ENCODE results near the gene TEX29. TPM values are rescaled to one million over a fixed set of nuclear protein-coding genes. Genes with fewer than 3 reads are reported as not detected.

TEX29 gene
- total RNA-seq, 4 donors from 2014 or later: not detected

DNA sequence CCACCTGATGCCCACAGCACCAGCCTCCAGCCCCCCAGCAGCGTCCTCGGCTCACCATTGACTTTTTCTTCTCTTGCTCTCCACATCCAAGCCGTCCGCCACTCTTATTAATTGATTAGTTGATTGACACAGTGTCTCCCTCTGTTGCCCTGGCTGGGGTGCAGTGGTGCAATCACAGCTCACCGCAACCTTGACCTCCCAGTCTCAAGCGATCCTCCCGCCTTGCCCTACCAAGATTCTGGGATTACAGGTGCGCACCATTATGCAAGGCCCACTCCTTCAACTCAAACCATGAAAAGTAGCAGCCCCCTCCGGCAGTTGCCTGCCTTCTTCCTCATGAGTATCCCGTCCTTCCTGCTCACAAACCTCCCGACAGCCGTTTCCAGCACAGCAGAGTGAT, 921 bp upstream of the TEX29 start:
- TF ChIP-seq POLR2A (IDR thresholded peaks at IDR 0.05): no peak
- TF ChIP-seq, protein P1, sequence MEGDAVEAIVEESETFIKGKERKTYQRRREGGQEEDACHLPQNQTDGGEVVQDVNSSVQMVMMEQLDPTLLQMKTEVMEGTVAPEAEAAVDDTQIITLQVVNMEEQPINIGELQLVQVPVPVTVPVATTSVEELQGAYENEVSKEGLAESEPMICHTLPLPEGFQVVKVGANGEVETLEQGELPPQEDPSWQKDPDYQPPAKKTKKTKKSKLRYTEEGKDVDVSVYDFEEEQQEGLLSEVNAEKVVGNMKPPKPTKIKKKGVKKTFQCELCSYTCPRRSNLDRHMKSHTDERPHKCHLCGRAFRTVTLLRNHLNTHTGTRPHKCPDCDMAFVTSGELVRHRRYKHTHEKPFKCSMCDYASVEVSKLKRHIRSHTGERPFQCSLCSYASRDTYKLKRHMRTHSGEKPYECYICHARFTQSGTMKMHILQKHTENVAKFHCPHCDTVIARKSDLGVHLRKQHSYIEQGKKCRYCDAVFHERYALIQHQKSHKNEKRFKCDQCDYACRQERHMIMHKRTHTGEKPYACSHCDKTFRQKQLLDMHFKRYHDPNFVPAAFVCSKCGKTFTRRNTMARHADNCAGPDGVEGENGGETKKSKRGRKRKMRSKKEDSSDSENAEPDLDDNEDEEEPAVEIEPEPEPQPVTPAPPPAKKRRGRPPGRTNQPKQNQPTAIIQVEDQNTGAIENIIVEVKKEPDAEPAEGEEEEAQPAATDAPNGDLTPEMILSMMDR (IDR thresholded peaks at IDR 0.05): no peak
- 92 to 94% methylated on average over 12 of the region's 12 CpGs for WGBS, 2 donors
- DNase-seq (ENCODE audit: low spot score in 2 of 2): no peak
- H3K4me3 ChIP-seq (ENCODE audit: low read depth, poor library complexity, severe bottlenecking): no peak overlapping the region
- intact Hi-C loops (cut with DNase I; ENCODE audit: low total_unique reads): no loop called here

GRCh38 chr13:111322001-111322915, 1.8 kb downstream of the TEX29 start:
- intact Hi-C loops (cut with DNase I; ENCODE audit: low total_unique reads): no loop called here
- no peak for TF ChIP-seq POLR2A (IDR thresholded peaks at IDR 0.05)
- no peak overlapping the region for H3K4me3 ChIP-seq (ENCODE audit: low read depth, poor library complexity, severe bottlenecking)
- 90% methylated on average over 18 of the region's 19 CpGs for WGBS, 2 donors
- peak in 1 of 2 donors; percentile 58 for DNase-seq (ENCODE audit: low spot score in 2 of 2)

GRCh38 chr13:111322916-111323331, 2.5 kb downstream of the TEX29 start:
- TF ChIP-seq, protein P1 (IDR thresholded peaks at IDR 0.05): no peak
- TF ChIP-seq POLR2A (IDR thresholded peaks at IDR 0.05): no peak
- intact Hi-C loops (cut with DNase I; ENCODE audit: low total_unique reads): no loop called here
- no peak overlapping the region for H3K4me3 ChIP-seq (ENCODE audit: low read depth, poor library complexity, severe bottlenecking)
- DNase-seq (ENCODE audit: low spot score in 2 of 2): peak in 1 of 2 donors; percentile 68
- 77 to 79% methylated on average over 7 of the region's 7 CpGs for WGBS, 2 donors

- peak in 1 of 2 donors; percentile 71 for DNase-seq (ENCODE audit: low spot score in 2 of 2)
- 77 to 78% methylated on average over 13 to 14 of the region's 14 CpGs for WGBS, 2 donors
- H3K4me3 ChIP-seq (ENCODE audit: low read depth, poor library complexity, severe bottlenecking): no peak overlapping the region
- TF ChIP-seq, protein P1 (IDR thresholded peaks at IDR 0.05): no peak
- TF ChIP-seq POLR2A (IDR thresholded peaks at IDR 0.05): no peak
- intact Hi-C loops (cut with DNase I; ENCODE audit: low total_unique reads): no loop called here
These were observed 3.1 kb downstream of the TEX29 start for GRCh38 chr13:111323549-111323948.

DNA sequence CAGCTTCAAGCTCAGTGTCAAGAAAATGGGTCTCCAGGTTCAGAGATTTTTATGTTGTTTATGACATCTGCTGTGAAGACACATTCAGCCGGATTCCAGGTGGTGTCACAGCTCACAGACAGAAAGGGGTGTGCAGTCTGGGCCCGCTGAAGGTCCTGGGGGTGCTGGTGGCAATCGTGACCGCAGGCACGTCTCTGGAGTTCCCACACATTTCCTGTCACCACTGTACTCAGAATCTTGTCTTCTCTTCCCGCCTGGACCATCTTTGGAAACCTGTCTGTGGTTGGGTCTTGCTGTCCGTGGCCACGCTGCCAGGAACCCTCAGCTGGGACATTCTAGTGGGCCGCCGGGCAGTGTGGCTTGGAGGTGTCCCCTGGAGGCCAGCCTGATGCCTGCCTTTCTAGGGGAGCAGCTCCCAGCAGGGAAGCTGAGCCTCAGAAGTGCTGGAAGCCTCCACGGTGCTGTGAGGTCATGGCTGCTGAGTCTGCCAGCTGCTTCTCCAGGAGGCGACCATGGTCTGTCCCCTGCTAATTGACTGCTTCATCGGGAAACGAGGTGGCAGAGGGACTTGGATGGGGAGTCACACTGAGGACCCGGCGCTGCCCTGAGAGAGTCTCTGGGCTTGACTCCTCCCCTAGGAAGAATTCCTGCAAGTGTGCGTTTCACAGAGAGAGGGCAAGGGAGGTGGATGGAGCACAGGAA, 3.7 kb downstream of the TEX29 start:
- H3K4me3 ChIP-seq (ENCODE audit: low read depth, poor library complexity, severe bottlenecking): no peak overlapping the region
- DNase-seq (ENCODE audit: low spot score in 2 of 2): peak in 1 of 2 donors; percentile 80
- TF ChIP-seq POLR2A (IDR thresholded peaks at IDR 0.05): no peak
- TF ChIP-seq, protein P1 (IDR thresholded peaks at IDR 0.05): no peak
- WGBS, 2 donors: 68 to 81% methylated on average over 13 to 17 of the region's 17 CpGs
- intact Hi-C loops (cut with DNase I; ENCODE audit: low total_unique reads): no loop called here

DNA sequence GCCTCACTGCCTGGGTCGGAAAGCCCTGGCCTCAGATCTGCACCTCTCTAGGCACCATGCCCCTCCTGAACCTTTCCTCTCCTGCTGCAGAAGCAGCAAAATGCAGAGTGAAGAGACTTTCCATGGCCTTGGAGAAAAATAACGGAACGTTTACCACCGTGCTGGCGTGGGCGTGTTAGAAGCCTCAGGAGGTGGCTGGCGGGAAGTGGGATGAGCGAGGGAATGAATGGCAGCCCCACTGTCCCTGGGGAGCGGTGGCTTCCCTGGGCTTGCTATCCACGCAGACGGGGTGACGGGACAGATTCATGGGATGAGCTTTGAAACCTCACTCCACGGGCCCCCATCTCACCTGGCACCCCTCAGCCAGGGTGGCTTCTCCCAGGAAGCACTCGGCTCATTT, 4.3 kb downstream of the TEX29 start:
- intact Hi-C loops (cut with DNase I; ENCODE audit: low total_unique reads): no loop called here
- DNase-seq (ENCODE audit: low spot score in 2 of 2): peak in 1 of 2 donors; percentile 75

More for the DNA sequence above, 4.3 kb downstream of the TEX29 start:
- H3K4me3 ChIP-seq (ENCODE audit: low read depth, poor library complexity, severe bottlenecking): no peak overlapping the region
- whole genome bisulfite sequencing, 2 donors: 73 to 81% methylated on average over 14 of the region's 14 CpGs
- no peak for TF ChIP-seq POLR2A (IDR thresholded peaks at IDR 0.05)
- TF ChIP-seq, protein P1 (IDR thresholded peaks at IDR 0.05): no peak
